HepG2 (cell line): ENCODE measurements around the gene FAM177B. TPM values are rescaled to one million over a fixed set of nuclear protein-coding genes. Genes with fewer than 3 reads are reported as not detected.

Source experiments
- ATAC-seq: fragments of 200-7000 bp; cut with Tn5 transposase; 3 replicates; pipeline ENCODE4 v1.9.1; 2020; ENCODE audit warnings: mild to moderate bottlenecking, moderate library complexity
- BruUV-seq: library from RNA; stranded (reverse); fragments of 400-500 nt; replicated peaks from 2 replicates; lab custom pipeline; 2021; lab: Mats Ljungman, UMichigan
- CTCF ChIA-PET: fragments of 300-600 bp; formaldehyde crosslinking; extraction: SDS; loops from one replicate; lab custom pipeline; 2021; ENCODE audit warnings: low total read pairs, inconsistent platforms, low intra/inter-chr PET ratio; lab: Yijun Ruan, JAX
- POLR2A ChIA-PET: fragments of 350-600 bp; sonication (Branson Sonifier 250); formaldehyde crosslinking; loops from one replicate; lab custom pipeline; 2020; ENCODE audit warnings: antibody characterized with exemption, inconsistent platforms; lab: Yijun Ruan, JAX
- DNase-seq: peaks from one replicate; pipeline ENCODE4 v3.0.0-alpha.2; 2015; ENCODE audit warnings: low spot score
- FAIRE-seq: peaks from 3 replicates; lab custom pipeline; 2011; peaks lifted over from hg19 to GRCh38; lab: Jason Lieb, UNC
- H2AFZ ChIP-seq: one replicate; pipeline ENCODE4 v1.6.1; 2011; ENCODE audit warnings: low read length, inconsistent platforms
- H3K27ac ChIP-seq: fragments of 300-600 bp; 3 replicates; pipeline ENCODE4 v1.8.0; 2011; ENCODE audit warnings: mixed run types, mild to moderate bottlenecking, mixed read lengths, low read length, inconsistent platforms; ENCODE audit not compliant: insufficient read depth; ENCODE audit errors: extremely low read length
- H3K27me3 ChIP-seq, 2 experiments: fragments of 200-600 bp in 1 of 2; 2 replicates in 1 of 2; 3 replicates in 1 of 2; pipeline versions ENCODE4 v1.6.0 to v1.8.0; 2011; ENCODE audit warnings: low read length in 2 of 2, mild to moderate bottlenecking in 2 of 2, moderate library complexity in 2 of 2, inconsistent platforms in 1 of 2; ENCODE audit not compliant: insufficient read depth in 2 of 2, control insufficient read depth in 1 of 2
- H3K36me3 ChIP-seq, 2 experiments: fragments of 200-600 bp in 1 of 2; replicated peaks in 1 of 2; 2 replicates in 1 of 2; 3 replicates in 1 of 2; pipeline versions ENCODE4 v1.5.1 to v1.8.0; 2011; ENCODE audit warnings: low read length in 2 of 2, inconsistent platforms in 1 of 2; ENCODE audit not compliant: insufficient read depth in 2 of 2, control insufficient read depth in 1 of 2
- H3K4me1 ChIP-seq: 2 replicates; pipeline ENCODE4 v1.5.1; 2012; ENCODE audit warnings: low read length, inconsistent platforms; ENCODE audit not compliant: insufficient read depth
- H3K4me2 ChIP-seq: 2 replicates; pipeline ENCODE4 v1.6.0; 2011; ENCODE audit warnings: low read depth, low read length, inconsistent platforms
- H3K4me3 ChIP-seq, 3 experiments: fragments of 200-600 bp in 1 of 3; sonication (generic), shearing (Covaris generic) in 1 of 3; replicated peaks in 1 of 3; 2 replicates each; pipeline ENCODE4 v1.5.1; 2011 to 2016; ENCODE audit warnings: low read length in 3 of 3, inconsistent platforms in 2 of 3, low read depth in 2 of 3, mild to moderate bottlenecking in 2 of 3, control low read depth in 1 of 3, mixed read lengths in 1 of 3; ENCODE audit not compliant: insufficient read depth in 1 of 3
- H3K79me2 ChIP-seq: one replicate; pipeline ENCODE4 v1.6.1; 2011; ENCODE audit warnings: low read length, inconsistent platforms; ENCODE audit not compliant: insufficient read depth
- H3K9ac ChIP-seq: 2 replicates; pipeline ENCODE4 v1.6.0; 2011; ENCODE audit warnings: mild to moderate bottlenecking, low read depth, low read length, inconsistent platforms; ENCODE audit not compliant: insufficient read depth
- H3K9me3 ChIP-seq: 2 replicates; pipeline ENCODE4 v1.5.1; 2012; ENCODE audit warnings: mild to moderate bottlenecking, low read length
- H4K20me1 ChIP-seq: 2 replicates; pipeline ENCODE4 v1.6.0; 2011; ENCODE audit warnings: inconsistent platforms, mild to moderate bottlenecking, low read length, moderate library complexity; ENCODE audit not compliant: insufficient read depth
- BCLAF1 ChIP-seq: fragments of 450-650 bp; IDR thresholded peaks from 2 replicates; pipeline ENCODE4 v1.6.1; 2017; ENCODE audit warnings: mild to moderate bottlenecking
- CAMTA2 ChIP-seq: sonication (generic); formaldehyde crosslinking; IDR thresholded peaks from 2 replicates; pipeline ENCODE4 v1.4.0; 2020; ENCODE audit warnings: mild to moderate bottlenecking, missing genetic modification reagents, borderline replicate concordance
- KLF12 ChIP-seq: sonication (generic); formaldehyde crosslinking; IDR thresholded peaks from 2 replicates; pipeline ENCODE4 v1.4.0; 2020; ENCODE audit warnings: missing genetic modification reagents, borderline replicate concordance
- MTF1 ChIP-seq: sonication (generic); formaldehyde crosslinking; IDR thresholded peaks from 2 replicates; pipeline ENCODE4 v1.5.0; 2020; ENCODE audit warnings: missing genetic modification reagents
- POLR2G ChIP-seq: fragments of 200-400 bp; formaldehyde crosslinking; IDR thresholded peaks from 2 replicates; pipeline ENCODE4 v1.6.1; 2018; ENCODE audit warnings: mild to moderate bottlenecking, low read depth, low read length, moderate library complexity
- SNAI1 ChIP-seq: sonication (generic); formaldehyde crosslinking; IDR thresholded peaks from 2 replicates; pipeline ENCODE4 v1.5.0; 2020; ENCODE audit warnings: mild to moderate bottlenecking, missing genetic modification reagents, borderline replicate concordance
- ZNF138 ChIP-seq: sonication (generic); formaldehyde crosslinking; IDR thresholded peaks from 2 replicates; pipeline ENCODE4 v1.5.0; 2020; ENCODE audit warnings: mild to moderate bottlenecking, low read depth, missing genetic modification reagents
- ZNF232 ChIP-seq: sonication (generic); formaldehyde crosslinking; IDR thresholded peaks from 2 replicates; pipeline ENCODE4 v1.4.0; 2020; ENCODE audit warnings: missing genetic modification reagents, borderline replicate concordance
- ZNF7 ChIP-seq: IDR thresholded peaks from 2 replicates; pipeline ENCODE4 v1.6.1; 2016; ENCODE audit warnings: missing biosample characterization, missing genetic modification reagents
- ZNF766 ChIP-seq: sonication (generic); formaldehyde crosslinking; IDR thresholded peaks from 2 replicates; pipeline ENCODE4 v1.5.0; 2020; ENCODE audit warnings: missing genetic modification reagents, borderline replicate concordance
- ZNF770 ChIP-seq: sonication (generic); formaldehyde crosslinking; IDR thresholded peaks from 2 replicates; pipeline ENCODE4 v1.5.0; 2020; ENCODE audit warnings: mild to moderate bottlenecking, missing genetic modification reagents
- WGBS: methylation state at CpG from one replicate; pipeline ENCODE4 v1.1.6; 2017; ENCODE audit warnings: low lambda C conversion rate; 5-methylcytosine and 5-hydroxymethylcytosine counted together
- in situ Hi-C: cut with HindIII; loops from 2 replicates; pipeline ENCODE4 v1.10.0; 2017; ENCODE audit warnings: low pct_unique_long_range_greater_than_20kb; ENCODE audit not compliant: extremely low pct_ligation_motif_present
- intact Hi-C: fragments of 100-400 bp; cut with micrococcal nuclease; formaldehyde crosslinking; loops from one replicate; pipeline ENCODE4 v1.10.0; 2022; ENCODE audit not compliant: unreplicated experiment
- polyA plus RNA-seq, 8 experiments: library from polyadenylated mRNA; depleted of rRNA in 3 of 8; stranded (reverse) in 7 of 8; unstranded in 1 of 8; fragments of >200 nt; fragmentation: Illumina TruSeq in 4 of 8; extraction: Trizol in 4 of 8; gene quantifications; 2 replicates each; pipeline versions ENCODE4 v1.2.1 to v1.2.3, GENCODE V29; 2011 to 2016; ENCODE audit warnings: low read depth in 4 of 8, missing spikeins in 1 of 8, mixed read lengths in 1 of 8; ENCODE audit not compliant: insufficient read depth in 1 of 8
- total RNA-seq, 5 experiments: library from RNA; depleted of rRNA; stranded (reverse); fragments of >200 nt; fragmentation: Illumina TruSeq; extraction: Trizol; gene quantifications; 2 replicates each; pipeline ENCODE4 v1.2.3, GENCODE V29; 2016; ENCODE audit warnings: low read depth in 1 of 5

The FAM177B gene
- total and polyA plus RNA-seq, 2 of the 13 experiments (the other 11 are each of a cell fraction or from before 2014, with no cell fraction given) = 0.05 TPM; not detected in 1

- CTCF ChIA-PET = no interaction called here
- H3K4me2 ChIP-seq = no peak overlapping the region
- no peaks in the 10 kb centered on the region; a peak in 1 of 5 replicates for H3K27me3 ChIP-seq
- no peaks in the 10 kb centered on the region for H4K20me1 ChIP-seq
- H2AFZ ChIP-seq = no peak overlapping the region
- BruUV-seq = no TSS peak
- H3K4me1 ChIP-seq = no peaks in the 10 kb centered on the region
- no peaks in the 10 kb centered on the region for H3K9me3 ChIP-seq
- H3K9ac ChIP-seq = no peak overlapping the region
- in situ Hi-C loops = no loop called here
- no peak for TF ChIP-seq ZNF138 (CRISPR knock-in tag)
- TF ChIP-seq BCLAF1 = no peak
- TF ChIP-seq ZNF770 = no peak
- no peak for TF ChIP-seq ZNF232 (CRISPR knock-in tag)
- no peak for TF ChIP-seq MTF1
- TF ChIP-seq CAMTA2 (CRISPR knock-in tag) = no peak
- TF ChIP-seq POLR2G = no peak
- no peak for TF ChIP-seq SNAI1 (CRISPR knock-in tag)
- no peak for TF ChIP-seq ZNF766 (CRISPR knock-in tag)
- TF ChIP-seq ZNF7 (CRISPR knock-in tag) = no peak
- no peak for TF ChIP-seq KLF12 (CRISPR knock-in tag)
- ATAC-seq = no peak
- H3K36me3 ChIP-seq = no peaks in the 10 kb centered on the region
- H3K27ac ChIP-seq = no peak overlapping the region
- intact Hi-C loops = no loop called here
- no peak overlapping the region for H3K4me3 ChIP-seq
- POLR2A ChIA-PET = no interaction called here
- FAIRE-seq = no peak
- DNase-seq = no peak
- 0% methylated on average over 2 of the region's 2 CpGs for WGBS
- H3K79me2 ChIP-seq = no peaks in the 10 kb centered on the region
These were observed 47.9 kb downstream of the FAM177B start for GRCh38 chr1:222784916-222785315.
